Esophagus squamous epithelium (tissue), 5 donors: ENCODE data around the gene ABCA6. TPM values are rescaled to one million over a fixed set of nuclear protein-coding genes. Genes with fewer than 3 reads are reported as not detected.

ENCODE experiments used
- DNase-seq: peaks from one replicate; lab custom pipeline; 2025; lab: John Stamatoyannopoulos, UW
- H3K27ac ChIP-seq, 4 donors: fragments of 200-600 bp; sonication (generic); one replicate each; pipeline ENCODE4 v1.5.1; 2016 to 2019; ENCODE audit warnings: mild to moderate bottlenecking in 1 of 4
- H3K27me3 ChIP-seq, 4 donors: fragments of 200-600 bp; sonication (generic); 1 replicate in 3 of 4; 2 replicates in 1 of 4; pipeline versions ENCODE4 v1.5.1 to v1.6.0; 2017 to 2021; ENCODE audit warnings: antibody characterized with exemption in 1 of 4
- H3K36me3 ChIP-seq, 3 donors: fragments of 200-600 bp; sonication (generic); one replicate each; pipeline ENCODE4 v1.5.1; 2016 to 2019
- H3K4me1 ChIP-seq, 3 donors: fragments of 200-600 bp; sonication (generic); one replicate each; pipeline ENCODE4 v1.5.1; 2017 to 2019
- H3K4me3 ChIP-seq, 4 donors: fragments of 200-600 bp; sonication (generic); 1 replicate in 3 of 4; 2 replicates in 1 of 4; pipeline ENCODE4 v1.5.1; 2016 to 2019; ENCODE audit warnings: mild to moderate bottlenecking in 2 of 4, moderate library complexity in 1 of 4
- H3K9me3 ChIP-seq, 3 donors: fragments of 200-600 bp; sonication (generic); one replicate each; pipeline ENCODE4 v1.5.1; 2016 to 2019
- CTCF ChIP-seq, 6 experiments: fragments of 450-650 bp in 4 of 6; fragments of 200-600 bp in 2 of 6; sonication (generic) in 2 of 6; IDR thresholded peaks; one replicate each; pipeline ENCODE4 v1.5.1; 2016 to 2019; ENCODE audit warnings: antibody characterized with exemption in 6 of 6, mild to moderate bottlenecking in 4 of 6, moderate library complexity in 4 of 6
- POLR2A ChIP-seq, 4 donors: fragments of 450-650 bp; IDR thresholded peaks; one replicate each; pipeline ENCODE4 v1.6.1; 2017; ENCODE audit warnings: antibody characterized with exemption in 4 of 4, mild to moderate bottlenecking in 4 of 4, moderate library complexity in 3 of 4
- WGBS, 2 donors: methylation state at CpG; one replicate each; pipeline ENCODE4 v1.1.5; 2018; 5-methylcytosine and 5-hydroxymethylcytosine counted together
- intact Hi-C: fragments of 100-400 bp; cut with DNase I; formaldehyde crosslinking; loops from one replicate; pipeline ENCODE4 v1.15.0; 2022
- total RNA-seq, 4 donors: library from RNA; depleted of rRNA; stranded (reverse); fragments of >200 nt; gene quantifications; one replicate each; pipeline ENCODE4 v1.1.0, GENCODE V29; 2016
- donor health status: DM: yes; HTN: yes; CAD: no.

The ABCA6 gene
- total RNA-seq, 4 donors from 2014 or later: 4.2 to 52.1 (median 8.9) TPM

DNA sequence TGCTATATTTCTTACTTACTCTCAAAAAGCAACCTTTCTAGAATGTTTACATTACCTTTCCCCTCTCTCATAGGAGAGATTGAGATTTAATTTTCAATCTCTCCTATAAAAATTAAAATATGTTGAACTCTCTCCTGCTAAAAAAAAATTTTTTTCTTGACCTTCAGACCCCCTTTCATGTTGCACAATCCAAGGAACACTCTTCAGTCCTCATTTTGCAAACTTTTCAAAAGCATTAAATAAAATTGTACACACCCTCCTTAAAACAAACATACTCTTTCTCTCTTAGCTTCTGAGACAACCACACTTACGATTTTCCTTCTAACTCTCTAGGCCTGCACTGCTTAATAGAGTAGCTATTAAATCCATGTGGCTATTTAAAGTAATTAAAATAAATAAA is 8.6 kb upstream of the ABCA6 start:
- H3K36me3 ChIP-seq: peaks cover 0 to 21% (median 0%) of the 10 kb centered on the region in 3 donors
- intact Hi-C loops: no loop called here
- 33 to 63% methylated on average over 1 of the region's 1 CpG for WGBS, 2 donors
- no peak overlapping the region for H3K27ac ChIP-seq
- H3K4me1 ChIP-seq: no peaks in the 10 kb centered on the region
- no peak for TF ChIP-seq CTCF (IDR thresholded peaks at IDR 0.05)
- H3K4me3 ChIP-seq: no peak overlapping the region
- no peak for DNase-seq
- H3K9me3 ChIP-seq: no peaks in the 10 kb centered on the region
- no peaks in the 10 kb centered on the region for H3K27me3 ChIP-seq

DNA sequence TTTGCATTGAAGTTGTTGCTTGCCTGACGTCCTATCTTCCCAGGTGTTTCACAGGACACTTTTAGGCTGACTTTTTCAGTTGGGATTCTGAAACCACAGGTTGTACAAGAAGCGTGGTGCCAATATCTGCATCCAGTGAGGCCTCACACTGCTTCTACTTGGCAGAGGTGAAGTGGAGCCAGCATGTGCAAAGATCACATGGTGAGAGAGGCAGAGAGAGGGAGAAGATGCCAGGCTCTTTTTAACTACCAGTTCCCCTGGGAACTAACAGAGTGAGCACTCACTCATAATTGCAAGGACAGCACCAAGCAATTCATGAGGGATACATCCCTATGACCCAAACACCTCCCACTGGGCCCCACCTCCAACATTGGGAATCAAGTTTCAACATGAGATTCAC is 5.8 kb upstream of the ABCA6 start:
- peaks cover 0 to 11% (median 0%) of the 10 kb centered on the region in 3 donors for H3K36me3 ChIP-seq
- no peaks in the 10 kb centered on the region for H3K9me3 ChIP-seq
- H3K4me3 ChIP-seq: no peak overlapping the region
- H3K4me1 ChIP-seq: peaks cover 0 to 5% (median 2%) of the 10 kb centered on the region in 3 donors
- DNase-seq: no peak
- no peak for TF ChIP-seq CTCF (IDR thresholded peaks at IDR 0.05)
- no peak for TF ChIP-seq POLR2A (IDR thresholded peaks at IDR 0.05)
- H3K27ac ChIP-seq: no peak overlapping the region
- 81 to 83% methylated on average over 2 of the region's 2 CpGs for WGBS, 2 donors
- no peaks in the 10 kb centered on the region for H3K27me3 ChIP-seq
- intact Hi-C loops: no loop called here

GRCh38 chr17:69144331-69145255 is 2.9 kb upstream of the ABCA6 start:
- H3K9me3 ChIP-seq: no peaks in the 10 kb centered on the region
- H3K27ac ChIP-seq: no peak overlapping the region
- 91 to 95% methylated on average over 2 of the region's 2 CpGs for WGBS, 2 donors
- H3K36me3 ChIP-seq: peaks cover 0 to 11% (median 0%) of the 10 kb centered on the region in 3 donors
- intact Hi-C loops: no loop called here
- peaks cover 0 to 12% (median 5%) of the 10 kb centered on the region in 3 donors for H3K4me1 ChIP-seq
- TF ChIP-seq POLR2A (IDR thresholded peaks at IDR 0.05) (no peak), CTCF (IDR thresholded peaks at IDR 0.05) (no peak)
- no peak overlapping the region for H3K4me3 ChIP-seq
- no peak for DNase-seq
- no peaks in the 10 kb centered on the region for H3K27me3 ChIP-seq

DNA sequence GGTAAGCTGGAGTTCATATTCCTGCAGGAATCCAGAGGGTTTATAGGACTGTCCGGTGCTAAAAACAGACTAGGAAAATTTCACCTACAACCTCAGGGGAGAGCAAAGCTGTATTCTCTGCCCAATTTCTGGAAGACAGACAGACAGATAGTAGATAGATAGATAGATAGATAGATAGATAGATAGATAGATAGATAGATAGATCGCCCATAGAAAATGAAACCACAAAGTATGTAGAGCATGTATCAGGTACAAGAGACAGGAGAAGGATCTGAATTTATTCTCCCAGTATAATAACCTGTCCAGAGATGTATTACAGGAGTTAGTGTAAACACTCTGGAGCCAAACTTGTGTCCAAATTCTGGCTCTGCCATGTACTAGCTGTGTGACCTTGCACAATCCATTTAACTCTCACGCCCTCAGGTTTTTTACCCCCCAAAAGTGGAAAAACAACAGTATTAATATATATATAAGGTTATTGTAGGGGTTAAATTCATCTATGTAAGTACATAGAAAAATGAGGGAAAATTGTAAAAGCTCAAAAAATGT is 2.1 kb upstream of the ABCA6 start:
- H3K27me3 ChIP-seq: no peaks in the 10 kb centered on the region
- no peak overlapping the region for H3K4me3 ChIP-seq
- DNase-seq: no peak
- peaks cover 0 to 12% (median 5%) of the 10 kb centered on the region in 3 donors for H3K4me1 ChIP-seq
- H3K27ac ChIP-seq: peak overlapping the region in 1 of 4 donors; percentile 50
- peaks cover 0 to 4% (median 0%) of the 10 kb centered on the region in 3 donors for H3K36me3 ChIP-seq
- intact Hi-C loops: no loop called here
- no peaks in the 10 kb centered on the region for H3K9me3 ChIP-seq
- 85 to 94% methylated on average over 3 of the region's 3 CpGs for WGBS, 2 donors
- no peak for TF ChIP-seq POLR2A (IDR thresholded peaks at IDR 0.05)
- TF ChIP-seq CTCF (IDR thresholded peaks at IDR 0.05): no peak

GRCh38 chr17:69143151-69143550 is 1.5 kb upstream of the ABCA6 start:
- TF ChIP-seq POLR2A (IDR thresholded peaks at IDR 0.05) (no peak), CTCF (IDR thresholded peaks at IDR 0.05) (no peak)
- Histone ChIP-seq H3K4me1 (peaks cover 0 to 12% (median 5%) of the 10 kb centered on the region in 3 donors), H3K27ac (peak overlapping the region in 1 of 4 donors; percentile 52), H3K4me3 (no peak overlapping the region), H3K9me3 (no peaks in the 10 kb centered on the region), H3K27me3 (no peaks in the 10 kb centered on the region), H3K36me3 (peaks cover 0 to 1% (median 0%) of the 10 kb centered on the region in 3 donors)
- intact Hi-C loops: no loop called here
- 78 to 100% methylated on average over 1 of the region's 1 CpG for WGBS, 2 donors
- no peak for DNase-seq
